ENCODE measurements around the gene PAQR4.
"Not testable (repeated sequence)": the region's sequence is repeated elsewhere in the genome, so short reads cannot be mapped to it uniquely, and the experiment has no call there.

Gene PAQR4

DNA sequence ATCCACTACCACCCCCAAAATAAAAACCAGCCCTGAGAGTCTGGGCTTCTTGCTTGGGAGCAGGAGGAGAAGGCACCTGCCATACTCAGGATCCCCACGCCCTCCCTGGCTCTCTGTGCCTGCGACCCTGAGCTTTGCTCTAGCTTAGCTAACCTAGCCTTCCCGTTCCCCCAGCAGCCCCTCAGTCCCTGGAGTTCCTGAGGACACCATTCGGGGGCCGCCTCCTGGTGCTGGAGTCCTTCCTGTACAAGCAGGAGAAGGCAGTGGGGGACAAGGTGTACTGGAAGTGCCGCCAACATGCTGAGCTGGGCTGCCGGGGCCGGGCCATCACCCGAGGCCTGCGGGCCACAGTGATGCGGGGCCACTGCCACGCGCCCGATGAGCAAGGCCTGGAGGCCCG lies 38.9 kb upstream of the PAQR4 start:
- Histone ChIP-seq H4K20me1 (ENCODE audit: insufficient read depth, low read length) (no peaks in the 10 kb centered on the region), H3K4me2 (ENCODE audit: low read depth, low read length) (no peak overlapping the region), H3K9me3 (replicated peaks; ENCODE audit: insufficient read depth, low read length) (no peaks in the 10 kb centered on the region), H3F3A (ENCODE audit: insufficient read depth, low read length) (peaks cover 4% of the 10 kb centered on the region; the same call in 1 of the 2 replicates), H3K27me3 (replicated peaks; ENCODE audit: insufficient read depth, low read length) (no peaks in the 10 kb centered on the region), H3K9ac (ENCODE audit: low read length) (no peak overlapping the region), H3K4me3 (ENCODE audit: low read length) (no peak overlapping the region), H3K79me2 (ENCODE audit: low read length) (peaks cover 5% of the 10 kb centered on the region; the same call in 1 of the 2 replicates), H3K27ac (ENCODE audit: low read length) (no peak overlapping the region), H3K9me2 (replicated peaks; ENCODE audit: insufficient read depth, low read length) (no peaks in the 10 kb centered on the region), H3K36me3 (replicated peaks; ENCODE audit: insufficient read depth, low read length) (no peaks in the 10 kb centered on the region), H3K4me1 (ENCODE audit: low read length) (peaks cover 10% of the 10 kb centered on the region; the same call in 1 of the 2 replicates), H2AFZ (ENCODE audit: low read length) (no peak overlapping the region)
- no peak for DNase-seq
- TF ChIP-seq EZH2 (optimal IDR thresholded peaks at IDR 0.05; ENCODE audit: low read depth, low read length) (no peak), EZH2phosphoT487 (IDR thresholded peaks at IDR 0.05; ENCODE audit: low read length) (no peak), CTCF (IDR thresholded peaks at IDR 0.05; ENCODE audit: low read length) (no peak)

DNA sequence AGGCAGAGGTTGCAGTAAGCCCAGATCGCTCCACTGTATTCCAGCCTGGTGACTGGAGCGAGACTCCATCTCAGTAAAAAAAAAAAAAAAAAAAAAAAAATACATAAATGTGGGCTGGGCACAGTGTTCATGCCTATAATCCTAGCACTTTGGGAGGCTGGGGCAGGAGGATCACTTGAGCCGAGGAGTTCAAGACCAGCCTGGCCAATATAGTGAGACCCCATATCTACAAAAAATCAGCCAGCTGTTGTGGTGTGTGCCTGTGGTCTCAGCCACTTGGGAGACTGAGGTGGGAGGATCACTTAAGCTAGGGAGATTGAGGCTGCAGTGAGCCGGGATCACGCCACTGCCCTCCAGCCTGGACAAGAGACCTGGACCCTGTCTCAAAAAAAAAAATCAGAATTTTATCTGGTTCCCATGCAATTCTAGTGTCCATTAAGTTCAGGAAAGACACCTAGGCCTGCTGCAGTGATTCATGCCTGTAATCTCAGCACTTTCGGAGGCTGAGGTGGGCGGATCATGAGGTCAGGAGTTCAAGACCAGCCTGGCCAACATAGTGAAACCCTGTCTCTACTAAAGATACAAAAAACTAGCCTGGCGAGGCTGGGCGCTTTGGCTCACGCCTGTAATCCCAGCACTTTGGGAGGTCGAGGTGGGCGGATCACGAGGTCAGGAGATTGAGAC lies 37.8 kb upstream of the PAQR4 start:
- not testable (repeated sequence) for H3K27me3 ChIP-seq (replicated peaks; ENCODE audit: insufficient read depth, low read length); H3K4me3 ChIP-seq (ENCODE audit: low read length); H2AFZ ChIP-seq (ENCODE audit: low read length); DNase-seq; H3K27ac ChIP-seq (ENCODE audit: low read length); H3K9ac ChIP-seq (ENCODE audit: low read length); H3K36me3 ChIP-seq (replicated peaks; ENCODE audit: insufficient read depth, low read length); H3K9me3 ChIP-seq (replicated peaks; ENCODE audit: insufficient read depth, low read length); H3K79me2 ChIP-seq (ENCODE audit: low read length); H3K4me1 ChIP-seq (ENCODE audit: low read length); H3K9me2 ChIP-seq (replicated peaks; ENCODE audit: insufficient read depth, low read length); H3K4me2 ChIP-seq (ENCODE audit: low read depth, low read length); H3F3A ChIP-seq (ENCODE audit: insufficient read depth, low read length); H4K20me1 ChIP-seq (ENCODE audit: insufficient read depth, low read length)

GRCh38 chr16:2933136-2933535 lies 36.0 kb upstream of the PAQR4 start:
- no peak overlapping the region for H3K4me2 ChIP-seq (ENCODE audit: low read depth, low read length)
- no peak overlapping the region for H3K4me3 ChIP-seq (ENCODE audit: low read length)
- H4K20me1 ChIP-seq (ENCODE audit: insufficient read depth, low read length), result no peaks in the 10 kb centered on the region
- no peak for TF ChIP-seq EZH2 (optimal IDR thresholded peaks at IDR 0.05; ENCODE audit: low read depth, low read length)
- no peak overlapping the region for H2AFZ ChIP-seq (ENCODE audit: low read length)
- H3K27me3 ChIP-seq (replicated peaks; ENCODE audit: insufficient read depth, low read length), result no peaks in the 10 kb centered on the region
- H3K4me1 ChIP-seq (ENCODE audit: low read length), result no peaks in the 10 kb centered on the region
- H3K9me2 ChIP-seq (replicated peaks; ENCODE audit: insufficient read depth, low read length), result no peaks in the 10 kb centered on the region
- H3K9me3 ChIP-seq (replicated peaks; ENCODE audit: insufficient read depth, low read length), result no peaks in the 10 kb centered on the region
- no peak overlapping the region for H3K27ac ChIP-seq (ENCODE audit: low read length)
- no peaks in the 10 kb centered on the region for H3F3A ChIP-seq (ENCODE audit: insufficient read depth, low read length)
- DNase-seq, result no peak
- no peaks in the 10 kb centered on the region for H3K36me3 ChIP-seq (replicated peaks; ENCODE audit: insufficient read depth, low read length)
- H3K9ac ChIP-seq (ENCODE audit: low read length), result no peak overlapping the region
- no peaks in the 10 kb centered on the region for H3K79me2 ChIP-seq (ENCODE audit: low read length)

- Histone ChIP-seq H3K9me3 (replicated peaks; ENCODE audit: insufficient read depth, low read length) (no peaks in the 10 kb centered on the region), H3K4me2 (ENCODE audit: low read depth, low read length) (no peak overlapping the region), H3K27me3 (replicated peaks; ENCODE audit: insufficient read depth, low read length) (no peaks in the 10 kb centered on the region), H3K79me2 (ENCODE audit: low read length) (no peaks in the 10 kb centered on the region), H4K20me1 (ENCODE audit: insufficient read depth, low read length) (no peaks in the 10 kb centered on the region), H2AFZ (ENCODE audit: low read length) (no peak overlapping the region), H3K9me2 (replicated peaks; ENCODE audit: insufficient read depth, low read length) (no peaks in the 10 kb centered on the region), H3K36me3 (replicated peaks; ENCODE audit: insufficient read depth, low read length) (no peaks in the 10 kb centered on the region), H3K4me3 (ENCODE audit: low read length) (no peak overlapping the region), H3K27ac (ENCODE audit: low read length) (no peak overlapping the region), H3F3A (ENCODE audit: insufficient read depth, low read length) (no peaks in the 10 kb centered on the region), H3K9ac (ENCODE audit: low read length) (no peak overlapping the region), H3K4me1 (ENCODE audit: low read length) (no peaks in the 10 kb centered on the region)
- no peak for DNase-seq
- no peak for TF ChIP-seq CTCF (IDR thresholded peaks at IDR 0.05; ENCODE audit: low read length)
Measured at GRCh38 chr16:2933701-2934100, 35.4 kb upstream of the PAQR4 start.
